Right forelimb (tissue), 1 donor: ENCODE results near the gene AGL.
"Not testable (repeated sequence)": the region's sequence is repeated elsewhere in the genome, so short reads cannot be mapped to it uniquely, and the experiment has no call there.

Source experiments
- DNase-seq: peaks from one replicate; pipeline ENCODE4 v3.0.0-alpha.2; 2018

The AGL gene

GRCh38 chr1:99851850-99852454 lies 1.8 kb downstream of the AGL start:
- DNase-seq = no peak

DNA sequence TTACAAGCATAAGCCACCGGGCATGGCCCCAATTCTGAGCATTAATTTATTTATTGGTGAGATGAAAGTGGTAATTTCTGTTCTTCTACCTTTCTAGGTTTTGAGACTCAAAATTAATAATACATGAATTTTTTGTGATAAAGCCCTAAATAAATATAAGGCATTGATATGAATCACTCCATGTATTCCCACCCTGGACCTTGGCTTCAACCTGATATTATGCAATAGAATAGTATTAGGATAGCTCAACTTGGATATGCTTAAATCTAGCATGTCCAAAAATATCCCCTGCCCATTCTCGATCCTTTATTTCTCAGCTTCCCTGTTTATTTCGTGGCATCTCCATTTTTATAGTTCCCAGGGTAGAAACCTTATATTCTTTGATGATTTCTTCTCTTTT lies 2.5 kb downstream of the AGL start:
- no peak for DNase-seq

- no peak for DNase-seq
Observed at GRCh38 chr1:99855914-99856450, 5.8 kb downstream of the AGL start.

DNA sequence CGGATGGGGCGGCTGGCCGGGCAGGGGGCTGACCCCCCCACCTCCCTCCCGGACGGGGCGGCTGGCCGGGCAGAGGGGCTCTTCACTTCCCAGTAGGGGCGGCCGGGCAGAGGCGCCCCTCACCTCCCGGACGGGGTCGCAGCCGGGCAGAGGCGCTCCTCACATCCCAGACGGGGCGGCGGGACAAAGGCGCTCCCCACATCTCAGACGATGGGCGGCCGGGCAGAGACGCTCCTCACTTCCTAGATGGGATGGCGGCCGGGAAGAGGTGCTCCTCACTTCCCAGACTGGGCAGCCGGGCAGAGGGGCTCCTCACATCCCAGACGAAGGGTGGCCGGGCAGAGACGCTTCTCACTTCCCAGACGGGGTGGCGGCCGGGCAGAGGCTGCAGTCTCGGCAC lies 6.9 kb downstream of the AGL start:
- not testable (repeated sequence) for DNase-seq

DNA sequence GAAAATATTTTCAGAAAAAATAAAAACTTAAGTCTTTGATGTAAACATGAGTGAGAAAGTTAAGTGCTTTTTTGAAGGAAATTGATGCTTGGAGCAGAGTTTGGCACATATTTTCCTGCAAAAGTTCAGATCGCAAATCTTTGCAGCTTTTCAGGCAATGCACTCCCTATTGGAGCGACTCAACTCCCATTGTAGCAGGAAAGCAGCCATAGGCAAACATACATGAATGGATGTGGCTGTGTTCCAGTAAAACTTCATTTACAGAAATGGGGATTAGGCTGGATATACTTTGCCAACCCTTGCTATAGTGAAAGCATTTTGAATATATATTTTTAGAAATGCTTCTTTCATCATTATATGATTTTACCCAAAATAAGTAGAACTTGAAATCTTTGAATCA lies 8.1 kb downstream of the AGL start:
- DNase-seq = no peak

DNA sequence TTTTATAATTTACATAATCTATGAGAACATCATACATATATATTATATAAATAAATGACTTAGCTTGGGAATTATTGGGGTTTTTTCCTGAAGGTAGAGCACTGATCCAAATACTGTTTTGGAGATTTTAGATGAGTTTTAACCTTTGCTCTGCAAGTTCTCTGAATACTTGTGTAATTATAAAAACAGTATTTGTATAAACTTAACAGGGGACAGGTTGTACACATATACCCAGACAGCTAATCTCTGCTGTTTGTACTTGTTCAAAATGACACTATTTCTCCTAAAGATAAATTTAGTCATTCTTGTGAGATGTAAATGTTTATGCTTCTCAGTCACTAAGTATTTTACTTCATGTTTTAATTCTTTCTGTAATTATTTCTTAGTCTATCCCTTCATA lies 8.7 kb downstream of the AGL start:
- no peak for DNase-seq

DNA sequence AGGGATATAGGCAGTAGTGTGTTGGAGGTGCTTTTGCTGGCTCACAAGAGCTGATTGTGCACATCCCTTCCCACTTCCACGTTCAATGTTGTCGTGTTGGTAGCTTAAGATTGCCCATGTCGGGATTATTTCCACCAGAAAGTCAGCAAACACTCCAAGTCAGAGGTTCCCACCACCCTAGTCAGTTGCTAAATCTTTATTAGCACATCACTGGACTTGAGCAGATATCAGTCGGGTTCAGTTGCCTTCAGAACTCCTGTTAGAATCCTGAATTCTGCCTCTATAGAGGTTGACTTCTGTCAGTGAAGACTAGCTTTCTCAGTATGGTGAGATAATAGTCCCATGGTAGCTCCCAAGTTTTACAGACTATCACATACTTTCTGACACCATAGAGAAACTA lies 10.5 kb downstream of the AGL start:
- DNase-seq = no peak

DNA sequence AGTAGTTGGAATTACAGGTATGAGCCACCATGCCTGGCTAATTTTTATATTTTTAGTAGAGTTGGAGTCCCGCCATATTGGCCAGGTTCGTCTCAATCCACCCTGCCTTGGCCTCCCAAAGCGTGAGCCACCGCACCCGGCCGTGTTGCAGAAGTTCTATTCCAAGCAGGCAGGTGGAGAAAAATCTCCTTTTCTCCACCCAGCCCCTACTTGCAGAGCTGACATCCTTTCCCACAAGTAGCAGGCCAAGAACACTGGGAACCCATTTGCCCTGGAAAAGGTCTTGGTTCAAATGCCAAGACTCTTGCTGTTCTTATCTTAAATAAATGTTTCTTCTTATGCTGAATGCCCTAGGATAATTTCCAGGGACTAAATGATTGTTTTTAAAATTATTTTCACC lies 17.5 kb downstream of the AGL start:
- DNase-seq = no peak

- no peak for DNase-seq
Observed at GRCh38 chr1:99869304-99869703, 19.1 kb downstream of the AGL start.

DNA sequence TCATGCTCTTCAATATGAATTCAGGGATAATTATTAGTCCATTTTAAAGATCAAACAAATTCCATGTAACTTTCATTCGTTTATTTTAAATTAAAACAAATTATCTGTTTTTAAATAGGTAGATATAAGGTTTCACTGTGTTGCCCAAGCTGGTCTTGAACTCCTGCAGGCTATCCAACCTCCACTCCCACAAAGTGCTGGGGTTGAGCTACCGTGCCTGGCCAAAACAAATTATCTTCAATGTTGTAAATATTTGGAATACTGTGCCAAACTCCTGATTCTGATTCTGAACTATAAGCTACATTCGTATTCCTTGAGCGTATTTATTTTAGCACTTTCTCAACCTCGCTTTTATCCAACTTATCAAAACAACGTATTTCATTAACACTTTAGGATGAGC lies 19.6 kb downstream of the AGL start:
- no peak for DNase-seq

- DNase-seq = no peak
Observed at GRCh38 chr1:99872063-99872462, 21.9 kb downstream of the AGL start.

DNA sequence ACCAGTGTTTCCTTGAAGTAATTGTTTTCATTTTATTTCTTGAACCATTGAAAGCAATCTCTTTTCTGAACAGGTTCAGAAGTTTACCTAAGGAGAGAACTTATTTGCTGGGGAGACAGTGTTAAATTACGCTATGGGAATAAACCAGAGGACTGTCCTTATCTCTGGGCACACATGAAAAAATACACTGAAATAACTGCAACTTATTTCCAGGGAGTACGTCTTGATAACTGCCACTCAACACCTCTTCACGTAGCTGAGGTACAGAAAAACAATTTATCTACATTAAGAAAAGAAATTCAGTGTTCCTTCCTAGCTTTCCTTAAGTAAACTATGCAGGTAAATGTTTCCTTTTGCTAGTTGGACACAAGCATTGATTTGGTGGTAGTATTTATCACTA lies 27.4 kb downstream of the AGL start:
- no peak for DNase-seq

DNA sequence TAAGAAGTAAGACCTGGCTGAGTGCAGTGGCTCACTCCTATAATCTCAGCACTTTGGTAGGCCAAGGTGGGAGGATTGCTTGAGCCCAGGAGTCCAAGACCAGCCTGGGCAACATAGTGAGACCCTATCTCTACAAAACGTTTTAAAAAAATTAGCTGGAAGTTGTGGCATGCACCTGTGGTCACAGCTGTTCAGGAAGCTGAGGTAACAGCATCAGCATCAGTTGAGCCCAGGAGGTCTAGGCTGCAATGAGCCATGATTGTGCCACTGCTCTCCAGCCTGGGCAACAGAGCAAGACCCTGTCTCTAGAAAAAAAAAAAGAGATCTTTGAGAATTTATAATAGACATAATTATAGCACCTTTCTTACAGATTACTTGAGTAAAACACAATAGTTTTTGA lies 36.0 kb downstream of the AGL start:
- no peak for DNase-seq

DNA sequence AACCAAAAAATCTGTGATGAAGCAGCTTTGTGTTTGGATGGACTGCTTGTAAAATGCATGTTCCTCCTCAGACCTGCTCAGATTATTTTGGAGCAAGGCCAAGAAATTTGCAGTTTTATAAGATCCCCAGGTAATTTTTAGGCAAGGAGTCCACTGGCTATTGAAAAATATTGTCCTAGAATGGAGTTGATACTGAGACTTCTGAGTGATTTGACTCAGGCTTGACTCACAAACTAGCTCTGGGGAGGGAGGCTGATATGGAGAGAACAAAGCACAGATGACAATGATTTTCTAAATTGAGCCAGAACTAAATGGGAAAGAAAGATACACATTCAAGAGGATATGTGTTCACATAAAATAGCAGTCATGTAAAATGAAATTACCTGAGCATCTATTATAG lies 36.7 kb downstream of the AGL start:
- DNase-seq = no peak

GRCh38 chr1:99887890-99888289 lies 37.7 kb downstream of the AGL start:
- DNase-seq = no peak

GRCh38 chr1:99891997-99892396 lies 41.8 kb downstream of the AGL start:
- no peak for DNase-seq

- DNase-seq = not testable (repeated sequence)
Observed at GRCh38 chr1:99903278-99903677, 53.1 kb downstream of the AGL start.

GRCh38 chr1:99906535-99906934 lies 56.4 kb downstream of the AGL start:
- DNase-seq = no peak

DNA sequence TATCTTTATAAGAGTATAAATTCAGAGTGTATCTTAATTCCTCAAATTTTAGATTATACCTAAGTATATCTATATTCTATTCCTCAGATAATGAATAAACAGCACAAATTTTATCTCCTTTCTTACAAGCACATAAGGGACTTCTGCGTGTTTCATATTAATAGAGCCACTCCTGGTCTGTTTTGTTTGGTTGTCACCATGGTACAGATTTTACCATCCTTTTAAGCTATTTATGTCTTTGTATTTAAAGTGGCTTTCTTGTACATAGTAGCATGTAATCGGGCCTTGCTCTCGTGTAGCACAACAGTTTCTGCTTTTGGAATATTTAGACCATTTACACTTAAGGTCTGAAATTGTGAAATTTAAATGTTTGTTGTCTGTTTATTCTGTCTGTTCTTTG lies 67.1 kb downstream of the AGL start:
- DNase-seq = no peak

DNA sequence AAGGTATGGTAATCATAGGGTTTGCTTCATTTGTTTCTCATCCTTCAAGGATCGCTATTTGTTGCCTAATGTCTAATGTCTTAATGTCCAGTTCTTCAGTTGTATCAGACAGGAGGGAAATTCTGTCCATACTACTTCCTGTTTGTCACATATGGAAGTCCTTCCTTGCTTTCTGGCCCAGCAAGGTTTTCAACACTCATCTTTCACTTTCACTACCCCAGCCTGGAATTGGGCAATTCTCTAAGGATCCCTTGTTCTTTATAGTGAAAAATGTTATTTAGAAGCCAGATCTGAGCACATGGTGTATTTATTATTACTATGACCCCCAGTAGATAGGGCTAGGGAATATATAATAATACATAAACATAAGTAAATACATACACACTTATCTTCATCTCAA lies 69.1 kb downstream of the AGL start:
- no peak for DNase-seq

DNA sequence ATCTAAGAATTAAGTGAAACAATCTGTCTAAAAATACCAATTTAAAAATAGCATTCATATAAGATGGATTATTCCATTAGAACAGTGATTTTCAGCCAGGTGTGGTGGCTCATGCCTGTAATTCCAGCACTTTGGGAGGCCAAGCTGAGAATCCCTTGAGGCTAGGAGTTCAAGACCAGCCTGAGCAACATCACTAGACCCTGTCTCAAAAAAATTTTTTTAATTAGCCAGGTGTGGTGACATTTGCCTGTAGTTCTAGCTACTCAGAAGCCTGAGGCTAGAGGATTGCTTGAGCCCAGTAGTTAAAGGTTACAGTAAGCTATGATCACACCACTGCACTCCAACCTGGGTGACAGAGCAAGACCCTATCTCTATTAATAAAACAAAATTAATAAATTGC lies 84.6 kb downstream of the AGL start:
- no peak for DNase-seq

DNA sequence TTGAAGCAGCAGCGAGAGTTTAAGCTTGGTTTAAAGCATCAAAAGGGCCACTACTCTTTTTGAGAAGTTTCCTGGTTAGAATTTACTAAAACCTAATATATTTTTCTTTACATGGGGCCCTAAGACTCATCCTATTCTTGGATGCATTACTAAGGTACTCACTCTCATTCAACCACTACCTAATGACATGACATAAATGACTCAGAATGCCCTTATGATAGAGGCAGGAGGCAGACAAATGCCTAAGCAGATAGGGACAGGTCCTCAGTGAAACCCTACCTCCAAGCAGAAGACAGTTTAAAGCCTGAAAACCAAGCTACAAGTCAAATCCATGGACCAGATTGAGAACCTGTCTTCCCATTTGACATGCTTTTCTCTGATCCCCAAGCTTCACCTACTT lies 85.4 kb downstream of the AGL start:
- DNase-seq = no peak

- no peak for DNase-seq
Observed at GRCh38 chr1:99936071-99936470, 85.9 kb downstream of the AGL start.

GRCh38 chr1:99942723-99943122 lies 92.6 kb downstream of the AGL start:
- DNase-seq = no peak

DNA sequence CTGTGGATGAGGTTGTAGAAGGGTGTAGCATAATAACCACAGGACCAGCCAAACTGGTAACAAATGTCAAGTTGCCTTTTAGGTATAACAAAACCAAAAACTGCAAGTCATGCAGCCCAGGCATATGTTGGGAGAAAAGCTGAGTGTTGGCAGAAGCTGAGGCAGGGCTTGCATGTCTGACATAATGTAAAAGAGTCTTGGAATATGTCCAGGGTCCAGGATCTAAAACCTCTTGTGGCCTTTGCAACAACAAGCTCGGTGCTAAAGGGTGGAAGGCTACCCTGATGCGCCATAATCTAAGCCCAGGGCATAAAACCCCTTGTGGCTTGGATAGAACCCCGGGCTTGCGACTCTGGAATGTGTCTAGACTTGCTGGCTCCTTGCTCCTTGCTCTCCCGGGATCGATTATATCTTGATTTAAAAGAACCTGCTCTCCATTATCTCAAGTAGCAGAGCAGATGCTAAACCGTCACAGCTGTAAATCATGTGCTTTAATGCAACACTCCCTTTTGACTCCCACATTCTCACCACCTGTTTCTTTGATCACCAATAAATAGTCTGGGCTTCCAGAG lies 93.1 kb downstream of the AGL start:
- peak; percentile 41 for DNase-seq
